ENCODE data around the gene ALK.

The ALK gene

GRCh38 chr2:29431485-29431884, 489.9 kb downstream of the ALK start:
- DNase-seq: no peak

GRCh38 chr2:29430382-29431112, 490.8 kb downstream of the ALK start:
- no peak for DNase-seq

- DNase-seq: no peak
Observed at GRCh38 chr2:29426354-29426753, 495.0 kb downstream of the ALK start.

GRCh38 chr2:29425866-29426265, 495.5 kb downstream of the ALK start:
- DNase-seq: no peak

GRCh38 chr2:29423061-29423666, 498.2 kb downstream of the ALK start:
- no peak for DNase-seq

- no peak for DNase-seq
Observed at GRCh38 chr2:29420999-29421782, 500.2 kb downstream of the ALK start.

GRCh38 chr2:29420464-29420863, 500.9 kb downstream of the ALK start:
- DNase-seq: no peak

- no peak for DNase-seq
Observed at GRCh38 chr2:29417630-29418029, 503.8 kb downstream of the ALK start.

- no peak for DNase-seq
Observed at GRCh38 chr2:29412197-29412925, 509.0 kb downstream of the ALK start.

GRCh38 chr2:29405707-29406106, 515.7 kb downstream of the ALK start:
- DNase-seq: no peak

- no peak for DNase-seq
Observed at GRCh38 chr2:29405266-29405665, 516.1 kb downstream of the ALK start.

GRCh38 chr2:29401994-29402393, 519.4 kb downstream of the ALK start:
- no peak for DNase-seq

- DNase-seq: no peak
Observed at GRCh38 chr2:29400930-29401653, 520.3 kb downstream of the ALK start.

GRCh38 chr2:29398384-29399237, 522.8 kb downstream of the ALK start:
- DNase-seq: no peak

- no peak for DNase-seq
Observed at GRCh38 chr2:29397713-29398112, 523.7 kb downstream of the ALK start.

- DNase-seq: no peak
Observed at GRCh38 chr2:29397039-29397438, 524.3 kb downstream of the ALK start.

- DNase-seq: no peak
Observed at GRCh38 chr2:29394981-29395350, 526.4 kb downstream of the ALK start.

- no peak for DNase-seq
Observed at GRCh38 chr2:29394311-29394980, 526.9 kb downstream of the ALK start.

GRCh38 chr2:29393676-29394075, 527.7 kb downstream of the ALK start:
- no peak for DNase-seq

- no peak for DNase-seq
Observed at GRCh38 chr2:29392774-29393173, 528.6 kb downstream of the ALK start.

- DNase-seq: no peak
Observed at GRCh38 chr2:29390136-29390535, 531.2 kb downstream of the ALK start.

All from NCI-H146 (cell line).